ENCODE measurements around the gene CLCN3.

- TF ChIP-seq CTCF (IDR thresholded peaks at IDR 0.05) (no peak), POLR2AphosphoS5 (IDR thresholded peaks at IDR 0.05; ENCODE audit: insufficient read depth in 1 of 2, low read depth in 1 of 2) (no peak), POLR2A (IDR thresholded peaks at IDR 0.05) (no peak)
Measured at GRCh38 chr4:169618286-169618685, 2.1 kb upstream of the CLCN3 start.

Measured in vagina (tissue), 2 donors.